AG09319 (cell line): Measurements from ENCODE around the gene ACY1.
A peak's percentile ranks its signal among the peaks of the same experiment; 100 is the strongest.

Source experiments
- DNase-seq: peaks from one replicate; pipeline ENCODE4 v3.0.0-alpha.2; 2010; ENCODE audit warnings: low read depth; ENCODE audit errors: extremely low read depth
- CTCF ChIP-seq: IDR thresholded peaks from 2 replicates; pipeline ENCODE4 v1.5.1; 2011; ENCODE audit warnings: low read depth, mild to moderate bottlenecking, inconsistent platforms, low read length, moderate library complexity

Gene ACY1

GRCh38 chr3:51974277-51974962 is 8.9 kb upstream of the ACY1 start:
- no peak for TF ChIP-seq CTCF
- no peak for DNase-seq

GRCh38 chr3:51974963-51975851 is 8.1 kb upstream of the ACY1 start, which contains the start of gene ABHD14A:
Gene ABHD14A, plus strand, starts transcription at chr3:51975064. Its CDS starts 72 bp downstream, at chr3:51975136.
- no peak for DNase-seq
- TF ChIP-seq CTCF: no peak

- no peak for DNase-seq
- TF ChIP-seq CTCF: peak; percentile 17; the same call in 1 of the 2 replicates
Measured at GRCh38 chr3:51975852-51976549, 7.3 kb upstream of the ACY1 start.

- DNase-seq: no peak
- TF ChIP-seq CTCF: no peak
Measured at GRCh38 chr3:51977446-51978142, 5.7 kb upstream of the ACY1 start.

- TF ChIP-seq CTCF: no peak
- DNase-seq: no peak
Measured at GRCh38 chr3:51978143-51978502, 5.2 kb upstream of the ACY1 start.

- no peak for DNase-seq
- no peak for TF ChIP-seq CTCF
Measured at GRCh38 chr3:51980253-51980652, 3.1 kb upstream of the ACY1 start.
